Measurements from ENCODE around the gene ERCC5. TPM values are rescaled to one million over a fixed set of nuclear protein-coding genes. Genes with fewer than 3 reads are reported as not detected.

Gene ERCC5
- total and polyA plus RNA-seq, 2 of the 8 experiments (the other 6 are each of a cell fraction or from before 2014, with no cell fraction given) = 3.8 to 24.4 TPM

GRCh38 chr13:102869948-102870676 is 24.3 kb downstream of the ERCC5 start (continued):
- TF ChIP-seq NRF1 (IDR thresholded peaks at IDR 0.05; ENCODE audit: low read depth, low read length) = no peak
- TF ChIP-seq GTF2F1 (IDR thresholded peaks at IDR 0.05; ENCODE audit: borderline replicate concordance, low read depth, low read length) = no peak
- TF ChIP-seq SIX5 (IDR thresholded peaks at IDR 0.05; ENCODE audit: low read depth, low read length) = no peak
- TF ChIP-seq TBP (IDR thresholded peaks at IDR 0.05; ENCODE audit: low read depth, low read length) = no peak
- no peak for TF ChIP-seq RFX5 (IDR thresholded peaks at IDR 0.05; ENCODE audit: borderline replicate concordance, low read depth, low read length)
- no peak for TF ChIP-seq RBBP5 (IDR thresholded peaks at IDR 0.05; ENCODE audit: borderline replicate concordance, low read depth, low read length)
- no peak for TF ChIP-seq USF2 (IDR thresholded peaks at IDR 0.05; ENCODE audit: low read length)
